Measurements from ENCODE around the gene PPIL6. TPM values are rescaled to one million over a fixed set of nuclear protein-coding genes. Genes with fewer than 3 reads are reported as not detected.

Gene PPIL6
- total and polyA plus RNA-seq, 2 donors (not counting 1 experiment from before 2014, with no cell fraction given): 0.85 to 1.8 TPM

DNA sequence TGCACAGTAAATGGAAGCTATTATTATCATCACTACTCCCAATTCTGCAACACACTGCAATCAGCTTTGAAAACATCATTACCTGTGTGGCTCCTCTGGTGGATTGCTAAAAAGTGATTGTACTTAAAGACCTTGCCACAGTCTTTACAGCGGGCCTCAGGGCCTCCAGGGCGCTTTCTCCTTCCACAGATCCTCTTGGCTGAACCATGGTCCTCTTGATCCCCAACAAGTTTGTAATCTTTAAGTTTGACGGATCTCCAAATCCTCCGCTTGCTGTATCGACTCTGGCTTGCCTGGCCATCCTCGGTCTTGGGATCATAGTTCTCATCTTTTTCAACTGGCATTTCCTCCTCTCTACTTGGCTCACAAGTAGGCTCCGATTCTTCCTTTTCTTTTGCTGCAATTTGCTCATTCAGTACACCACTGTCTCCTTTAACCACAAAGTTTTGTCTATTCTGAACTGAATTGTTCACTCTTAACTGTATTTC lies 40.6 kb upstream of the PPIL6 start:
- WGBS (ENCODE audit: insufficient coverage): 95% methylated on average over 7 of the region's 7 CpGs
- no peaks in the 10 kb centered on the region for H3K9me3 ChIP-seq (ENCODE audit: control extremely low read depth in 1 of 3, control insufficient read depth in 2 of 3, insufficient read depth in 1 of 3, low read length in 2 of 3)
- H3K9me3 Mint-ChIP-seq (ENCODE audit: insufficient read depth): no peaks in the 10 kb centered on the region
- peaks cover 6 to 34% of the 10 kb centered on the region in 2 experiments for H3K36me3 ChIP-seq (replicated peaks in 1 of 2; ENCODE audit: control extremely low read depth in 1 of 2, control insufficient read depth in 1 of 2, extremely low read depth in 1 of 2, insufficient read depth in 2 of 2, low read length in 1 of 2)
- H2AFZ ChIP-seq (ENCODE audit: insufficient read depth, low read depth, low read length, poor library complexity, severe bottlenecking): no peak overlapping the region
- H3K27ac ChIP-seq (ENCODE audit: low read length in 2 of 2): peak overlapping the region in 1 of 2 donors; percentile 81
- H4K20me1 ChIP-seq (ENCODE audit: control insufficient read depth, insufficient read depth, low read length, poor library complexity, severe bottlenecking): peaks cover 8% of the 10 kb centered on the region
- peak overlapping the region; percentile 91 for H3K4me2 ChIP-seq (replicated peaks; ENCODE audit: low read depth, low read length, poor library complexity, severe bottlenecking)
- ChIA-PET CTCF (interaction anchor here (0.6 to 5.5 kb wide), 5 partner anchors 18 to 559 kb away, joined by 3 to 42 read pairs (median 3); partner anchors contain the start of gene MICAL1), POLR2A (interaction anchor here (1.7 to 2.8 kb wide), 3 partner anchors 25 to 387 kb away, joined by 3 to 11 read pairs (median 8); partner anchors contain the start of genes MICAL1, PPIL6, SESN1 and SMPD2)
- peaks cover 70% of the 10 kb centered on the region for H3K4me1 Mint-ChIP-seq
- H3K79me2 ChIP-seq (ENCODE audit: control insufficient read depth, insufficient read depth, low read length): peaks cover 69% of the 10 kb centered on the region
- peak overlapping the region; percentile 87 for H3K9ac ChIP-seq (ENCODE audit: low read length)
- ATAC-seq (ENCODE audit: low read depth): no peak
- intact Hi-C loops (cut with micrococcal nuclease): loop anchor here (5.0 to 10.0 kb wide), 2 partner anchors 701 to 1334 kb away; partner anchors contain the start of genes CDC40 and CDK19
- H3K27me3 ChIP-seq (replicated peaks in 1 of 4; ENCODE audit: control extremely low read depth in 1 of 4, control insufficient read depth in 3 of 4, insufficient read depth in 4 of 4, low read length in 3 of 4): no peaks in the 10 kb centered on the region
- no peak for DNase-seq
- TF ChIP-seq, protein P1, sequence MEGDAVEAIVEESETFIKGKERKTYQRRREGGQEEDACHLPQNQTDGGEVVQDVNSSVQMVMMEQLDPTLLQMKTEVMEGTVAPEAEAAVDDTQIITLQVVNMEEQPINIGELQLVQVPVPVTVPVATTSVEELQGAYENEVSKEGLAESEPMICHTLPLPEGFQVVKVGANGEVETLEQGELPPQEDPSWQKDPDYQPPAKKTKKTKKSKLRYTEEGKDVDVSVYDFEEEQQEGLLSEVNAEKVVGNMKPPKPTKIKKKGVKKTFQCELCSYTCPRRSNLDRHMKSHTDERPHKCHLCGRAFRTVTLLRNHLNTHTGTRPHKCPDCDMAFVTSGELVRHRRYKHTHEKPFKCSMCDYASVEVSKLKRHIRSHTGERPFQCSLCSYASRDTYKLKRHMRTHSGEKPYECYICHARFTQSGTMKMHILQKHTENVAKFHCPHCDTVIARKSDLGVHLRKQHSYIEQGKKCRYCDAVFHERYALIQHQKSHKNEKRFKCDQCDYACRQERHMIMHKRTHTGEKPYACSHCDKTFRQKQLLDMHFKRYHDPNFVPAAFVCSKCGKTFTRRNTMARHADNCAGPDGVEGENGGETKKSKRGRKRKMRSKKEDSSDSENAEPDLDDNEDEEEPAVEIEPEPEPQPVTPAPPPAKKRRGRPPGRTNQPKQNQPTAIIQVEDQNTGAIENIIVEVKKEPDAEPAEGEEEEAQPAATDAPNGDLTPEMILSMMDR (IDR thresholded peaks at IDR 0.05): no peak
- no peak for TF ChIP-seq EZH2 (IDR thresholded peaks at IDR 0.05; ENCODE audit: borderline replicate concordance, insufficient read depth, low read depth, low read length, poor library complexity, severe bottlenecking)
- peak overlapping the region in 3 of 5 experiments; percentile 30 to 92 (median 39) for H3K4me3 ChIP-seq (ENCODE audit: control extremely low read depth in 1 of 5, extremely low read depth in 1 of 5, insufficient read depth in 1 of 5, low read depth in 2 of 5, low read length in 4 of 5)
- H3K27ac Mint-ChIP-seq: peak overlapping the region; percentile 11
- H3K4me1 ChIP-seq (ENCODE audit: control insufficient read depth in 2 of 2, insufficient read depth in 2 of 2, low read length in 2 of 2): peaks cover 57 to 75% of the 10 kb centered on the region in 2 donors
- H3K27me3 Mint-ChIP-seq: no peaks in the 10 kb centered on the region
- peak overlapping the region; percentile 96 for H3K4me3 Mint-ChIP-seq
